CD14-positive monocyte (primary cell): ENCODE data around the gene MED9. TPM values are rescaled to one million over a fixed set of nuclear protein-coding genes. Genes with fewer than 3 reads are reported as not detected.

ENCODE experiments used
- DNase-seq, 3 donors: peaks; one replicate each; pipeline ENCODE4 v3.0.0-alpha.2; 2011 to 2022
- H2AFZ ChIP-seq: 2 replicates; pipeline ENCODE4 v1.6.0; 2012; ENCODE audit warnings: mild to moderate bottlenecking, low read depth, low read length, inconsistent platforms; ENCODE audit not compliant: insufficient read depth, poor library complexity, severe bottlenecking
- H3K27ac ChIP-seq, 2 donors: 1 replicate in 1 of 2; 2 replicates in 1 of 2; pipeline ENCODE4 v1.5.1; 2012 to 2013; ENCODE audit warnings: low read length in 2 of 2, control low read depth in 1 of 2, inconsistent platforms in 1 of 2, low read depth in 1 of 2, mild to moderate bottlenecking in 1 of 2
- H3K27me3 ChIP-seq, 2 donors: one replicate each; pipeline versions ENCODE4 v1.6.0 to v1.6.1; 2011 to 2013; ENCODE audit warnings: low read length in 2 of 2; ENCODE audit not compliant: control insufficient read depth in 2 of 2, insufficient read depth in 2 of 2
- H3K36me3 ChIP-seq, 2 donors: replicated peaks in 1 of 2; 1 replicate in 1 of 2; 2 replicates in 1 of 2; pipeline versions ENCODE4 v1.5.1 to v1.6.1; 2012 to 2013; ENCODE audit warnings: low read length in 2 of 2, control low read depth in 1 of 2, inconsistent platforms in 1 of 2, mild to moderate bottlenecking in 1 of 2; ENCODE audit not compliant: insufficient read depth in 2 of 2, control insufficient read depth in 1 of 2
- H3K4me1 ChIP-seq, 2 donors: 1 replicate in 1 of 2; 2 replicates in 1 of 2; pipeline versions ENCODE4 v1.5.1 to v1.6.1; 2012 to 2013; ENCODE audit warnings: low read length in 2 of 2, control low read depth in 1 of 2, inconsistent platforms in 1 of 2, mild to moderate bottlenecking in 1 of 2, moderate library complexity in 1 of 2; ENCODE audit not compliant: insufficient read depth in 2 of 2, control insufficient read depth in 1 of 2
- H3K4me2 ChIP-seq: replicated peaks from 2 replicates; pipeline ENCODE3; 2012; ENCODE audit warnings: low read length, moderate library complexity, mild to moderate bottlenecking; ENCODE audit not compliant: poor library complexity, severe bottlenecking; ENCODE audit errors: extremely low read depth
- H3K4me3 ChIP-seq, 3 experiments: fragments of 200-600 bp in 1 of 3; sonication (generic) in 1 of 3; replicated peaks in 1 of 3; 1 replicate in 2 of 3; 2 replicates in 1 of 3; pipeline ENCODE4 v1.5.1; 2011 to 2013; ENCODE audit warnings: low read length in 3 of 3, mild to moderate bottlenecking in 3 of 3, control low read depth in 2 of 3, low read depth in 2 of 3, inconsistent platforms in 1 of 3, moderate library complexity in 1 of 3
- H3K79me2 ChIP-seq: 2 replicates; pipeline ENCODE4 v1.6.0; 2012; ENCODE audit warnings: mild to moderate bottlenecking, control low read depth, inconsistent platforms, low read length, moderate library complexity; ENCODE audit not compliant: insufficient read depth
- H3K9ac ChIP-seq: 2 replicates; pipeline ENCODE4 v1.6.0; 2017; ENCODE audit warnings: low read length, mild to moderate bottlenecking; ENCODE audit not compliant: insufficient read depth, poor library complexity, severe bottlenecking
- H3K9me3 ChIP-seq, 2 donors: replicated peaks in 1 of 2; 1 replicate in 1 of 2; 2 replicates in 1 of 2; pipeline versions ENCODE4 v1.5.1 to v1.6.1; 2012 to 2013; ENCODE audit warnings: low read length in 2 of 2, control low read depth in 1 of 2; ENCODE audit not compliant: control insufficient read depth in 1 of 2, insufficient read depth in 1 of 2
- H4K20me1 ChIP-seq: 2 replicates; pipeline ENCODE4 v1.6.0; 2012; ENCODE audit warnings: mild to moderate bottlenecking, low read length, control low read depth, moderate library complexity; ENCODE audit not compliant: insufficient read depth
- H3K27ac Mint-ChIP-seq, 7 donors: one replicate each; pipeline ENCODE4 v1.8.0; 2020; ENCODE audit warnings: mild to moderate bottlenecking in 7 of 7, mixed read lengths in 7 of 7, moderate library complexity in 6 of 7, inconsistent platforms in 2 of 7
- H3K27me3 Mint-ChIP-seq, 3 donors: one replicate each; pipeline ENCODE4 v1.8.0; 2021 to 2022; ENCODE audit warnings: low read depth in 3 of 3, mild to moderate bottlenecking in 3 of 3, mixed read lengths in 3 of 3, moderate library complexity in 3 of 3, inconsistent platforms in 1 of 3
- H3K36me3 Mint-ChIP-seq, 2 donors: one replicate each; pipeline ENCODE4 v1.8.0; 2020; ENCODE audit warnings: mixed read lengths in 2 of 2, inconsistent platforms in 1 of 2, mild to moderate bottlenecking in 1 of 2
- H3K4me1 Mint-ChIP-seq: one replicate; pipeline ENCODE4 v1.8.0; 2020; ENCODE audit warnings: mild to moderate bottlenecking, mixed read lengths
- H3K4me3 Mint-ChIP-seq, 2 donors: one replicate each; pipeline ENCODE4 v1.8.0; 2020; ENCODE audit warnings: mild to moderate bottlenecking in 2 of 2, mixed read lengths in 2 of 2, moderate library complexity in 1 of 2
- H3K9me3 Mint-ChIP-seq, 7 donors: one replicate each; pipeline ENCODE4 v1.8.0; 2020 to 2022; ENCODE audit warnings: mixed read lengths in 7 of 7, mild to moderate bottlenecking in 6 of 7, moderate library complexity in 6 of 7, inconsistent platforms in 2 of 7
- WGBS: methylation state at CpG from one replicate; pipeline ENCODE4 v1.1.5; 2013; ENCODE audit warnings: missing lambda C conversion rate; ENCODE audit not compliant: insufficient coverage; 5-methylcytosine and 5-hydroxymethylcytosine counted together
- intact Hi-C, 2 donors: fragments of 100-400 bp; cut with micrococcal nuclease; formaldehyde crosslinking; loops; one replicate each; pipeline versions ENCODE4 v1.15.0 to v1.15.1; 2023
- polyA plus RNA-seq, 3 donors: library from polyadenylated mRNA; depleted of rRNA in 1 of 3; unstranded in 2 of 3; stranded (reverse) in 1 of 3; fragments of 300-500 nt in 2 of 3; fragments of >200 nt in 1 of 3; fragmentation: Illumina TruSeq in 2 of 3; gene quantifications; 1 replicate in 2 of 3; 2 replicates in 1 of 3; pipeline ENCODE4 v1.2.3, GENCODE V29; 2012 to 2021
- TF ChIP-seq, protein P1 (sequence below): fragments of 200-600 bp; IDR thresholded peaks from one replicate; pipeline ENCODE4 v1.8.0; 2022; ENCODE audit warnings: antibody characterized with exemption, mild to moderate bottlenecking

MED9 gene
- polyA plus RNA-seq, 3 donors, result 5.6 to 6.9 (median 6.1) TPM

DNA sequence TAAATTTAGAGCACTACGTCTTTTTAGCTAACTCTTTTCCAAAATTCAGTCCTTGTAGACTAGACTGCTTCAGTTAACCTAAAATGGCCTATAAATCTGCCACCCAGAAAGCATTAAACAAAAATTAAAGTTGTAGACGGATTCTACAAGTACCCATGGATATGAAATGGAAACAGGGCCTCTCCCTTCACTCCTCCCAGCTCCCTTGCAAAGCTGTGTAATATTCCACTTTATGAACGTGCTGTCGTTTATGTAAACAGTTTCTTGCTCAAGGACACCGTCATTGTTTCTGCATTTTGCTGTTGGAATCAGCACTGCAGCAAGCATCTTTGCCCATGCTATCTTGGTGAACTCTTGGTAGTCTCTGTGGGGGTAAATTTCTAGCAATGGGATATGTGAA lies 5.1 kb downstream of the MED9 start:
- Histone ChIP-seq H3K27me3 (no peaks in the 10 kb centered on the region), H4K20me1 (peaks cover 44% of the 10 kb centered on the region), H3K79me2 (peaks cover 84% of the 10 kb centered on the region), H3K36me3 (peaks cover 14 to 49% of the 10 kb centered on the region in 2 donors), H3K9me3 (no peaks in the 10 kb centered on the region), H2AFZ (no peak overlapping the region), H3K9ac (no peak overlapping the region), H3K4me2 (no peak overlapping the region), H3K4me3 (no peak overlapping the region), H3K27ac (no peak overlapping the region), H3K4me1 (peaks cover 11 to 19% of the 10 kb centered on the region in 2 donors)
- H3K36me3 Mint-ChIP-seq, result peaks cover 32 to 52% of the 10 kb centered on the region in 2 donors
- H3K27me3 Mint-ChIP-seq, result peaks cover 0 to 1% (median 0%) of the 10 kb centered on the region in 3 donors
- H3K9me3 Mint-ChIP-seq, result peaks cover 0 to 2% (median 0%) of the 10 kb centered on the region in 7 donors
- DNase-seq, result no peak
- TF ChIP-seq, protein P1, sequence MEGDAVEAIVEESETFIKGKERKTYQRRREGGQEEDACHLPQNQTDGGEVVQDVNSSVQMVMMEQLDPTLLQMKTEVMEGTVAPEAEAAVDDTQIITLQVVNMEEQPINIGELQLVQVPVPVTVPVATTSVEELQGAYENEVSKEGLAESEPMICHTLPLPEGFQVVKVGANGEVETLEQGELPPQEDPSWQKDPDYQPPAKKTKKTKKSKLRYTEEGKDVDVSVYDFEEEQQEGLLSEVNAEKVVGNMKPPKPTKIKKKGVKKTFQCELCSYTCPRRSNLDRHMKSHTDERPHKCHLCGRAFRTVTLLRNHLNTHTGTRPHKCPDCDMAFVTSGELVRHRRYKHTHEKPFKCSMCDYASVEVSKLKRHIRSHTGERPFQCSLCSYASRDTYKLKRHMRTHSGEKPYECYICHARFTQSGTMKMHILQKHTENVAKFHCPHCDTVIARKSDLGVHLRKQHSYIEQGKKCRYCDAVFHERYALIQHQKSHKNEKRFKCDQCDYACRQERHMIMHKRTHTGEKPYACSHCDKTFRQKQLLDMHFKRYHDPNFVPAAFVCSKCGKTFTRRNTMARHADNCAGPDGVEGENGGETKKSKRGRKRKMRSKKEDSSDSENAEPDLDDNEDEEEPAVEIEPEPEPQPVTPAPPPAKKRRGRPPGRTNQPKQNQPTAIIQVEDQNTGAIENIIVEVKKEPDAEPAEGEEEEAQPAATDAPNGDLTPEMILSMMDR, result no peak
- intact Hi-C loops, result no loop called here
- H3K4me3 Mint-ChIP-seq, result no peak overlapping the region
- H3K4me1 Mint-ChIP-seq, result peaks cover 33% of the 10 kb centered on the region
- WGBS, result 95% methylated on average over 4 of the region's 5 CpGs
- H3K27ac Mint-ChIP-seq, result no peak overlapping the region

DNA sequence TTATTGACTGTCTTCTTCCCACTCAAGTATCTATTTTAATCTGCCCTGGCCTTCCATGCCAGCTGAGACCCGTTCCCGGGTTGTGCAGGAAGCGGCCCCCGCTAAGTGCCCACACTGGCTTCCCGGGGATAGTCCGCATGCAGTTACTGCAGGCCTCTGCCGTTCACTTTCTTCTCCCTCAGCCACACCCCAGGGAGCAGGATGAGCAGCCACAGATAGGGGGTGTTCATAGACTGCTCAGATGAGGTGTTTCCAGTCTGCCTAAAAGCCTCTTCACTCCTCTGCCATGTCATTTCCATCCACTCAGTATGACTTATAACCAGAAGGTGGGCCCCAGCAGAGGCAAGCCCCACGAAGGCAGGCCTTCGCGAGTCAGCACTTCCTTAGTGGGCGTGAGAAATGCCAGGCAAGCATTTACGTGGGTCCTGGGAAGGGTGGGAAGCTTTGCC lies 7.7 kb downstream of the MED9 start:
- H3K79me2 ChIP-seq, result peaks cover 58% of the 10 kb centered on the region
- H3K4me1 ChIP-seq, result no peaks in the 10 kb centered on the region
- Mint-ChIP-seq H3K4me3 (no peak overlapping the region), H3K27me3 (peaks cover 0 to 1% (median 0%) of the 10 kb centered on the region in 3 donors), H3K4me1 (peaks cover 19% of the 10 kb centered on the region), H3K36me3 (peaks cover 53 to 67% of the 10 kb centered on the region in 2 donors), H3K9me3 (peaks cover 0 to 2% (median 0%) of the 10 kb centered on the region in 7 donors), H3K27ac (peak overlapping the region in 1 of 7 donors; percentile 27)
- no peaks in the 10 kb centered on the region for H3K9me3 ChIP-seq
- no peak overlapping the region for H3K4me2 ChIP-seq
- intact Hi-C loops, result no loop called here
- WGBS, result 27% methylated on average over 9 of the region's 12 CpGs
- H3K27ac ChIP-seq, result no peak overlapping the region
- no peak overlapping the region for H3K4me3 ChIP-seq
- peaks cover 24 to 74% of the 10 kb centered on the region in 2 donors for H3K36me3 ChIP-seq
- H4K20me1 ChIP-seq, result peaks cover 49% of the 10 kb centered on the region
- H2AFZ ChIP-seq, result no peak overlapping the region
- no peak overlapping the region for H3K9ac ChIP-seq
- TF ChIP-seq, protein P1, result no peak
- H3K27me3 ChIP-seq, result no peaks in the 10 kb centered on the region
- no peak for DNase-seq
